CD14-positive monocyte (primary cell): ENCODE results near the gene CREB5. TPM values are rescaled to one million over a fixed set of nuclear protein-coding genes. Genes with fewer than 3 reads are reported as not detected.

Experiments used
- DNase-seq, 3 donors: peaks; one replicate each; pipeline ENCODE4 v3.0.0-alpha.2; 2011 to 2022
- H2AFZ ChIP-seq: 2 replicates; pipeline ENCODE4 v1.6.0; 2012; ENCODE audit warnings: mild to moderate bottlenecking, low read depth, low read length, inconsistent platforms; ENCODE audit not compliant: insufficient read depth, poor library complexity, severe bottlenecking
- H3K27ac ChIP-seq, 2 donors: 1 replicate in 1 of 2; 2 replicates in 1 of 2; pipeline ENCODE4 v1.5.1; 2012 to 2013; ENCODE audit warnings: low read length in 2 of 2, control low read depth in 1 of 2, inconsistent platforms in 1 of 2, low read depth in 1 of 2, mild to moderate bottlenecking in 1 of 2
- H3K27me3 ChIP-seq, 2 donors: one replicate each; pipeline versions ENCODE4 v1.6.0 to v1.6.1; 2011 to 2013; ENCODE audit warnings: low read length in 2 of 2; ENCODE audit not compliant: control insufficient read depth in 2 of 2, insufficient read depth in 2 of 2
- H3K36me3 ChIP-seq, 2 donors: replicated peaks in 1 of 2; 1 replicate in 1 of 2; 2 replicates in 1 of 2; pipeline versions ENCODE4 v1.5.1 to v1.6.1; 2012 to 2013; ENCODE audit warnings: low read length in 2 of 2, control low read depth in 1 of 2, inconsistent platforms in 1 of 2, mild to moderate bottlenecking in 1 of 2; ENCODE audit not compliant: insufficient read depth in 2 of 2, control insufficient read depth in 1 of 2
- H3K4me1 ChIP-seq, 2 donors: 1 replicate in 1 of 2; 2 replicates in 1 of 2; pipeline versions ENCODE4 v1.5.1 to v1.6.1; 2012 to 2013; ENCODE audit warnings: low read length in 2 of 2, control low read depth in 1 of 2, inconsistent platforms in 1 of 2, mild to moderate bottlenecking in 1 of 2, moderate library complexity in 1 of 2; ENCODE audit not compliant: insufficient read depth in 2 of 2, control insufficient read depth in 1 of 2
- H3K4me2 ChIP-seq: replicated peaks from 2 replicates; pipeline ENCODE3; 2012; ENCODE audit warnings: low read length, moderate library complexity, mild to moderate bottlenecking; ENCODE audit not compliant: poor library complexity, severe bottlenecking; ENCODE audit errors: extremely low read depth
- H3K4me3 ChIP-seq, 3 experiments: fragments of 200-600 bp in 1 of 3; sonication (generic) in 1 of 3; replicated peaks in 1 of 3; 1 replicate in 2 of 3; 2 replicates in 1 of 3; pipeline ENCODE4 v1.5.1; 2011 to 2013; ENCODE audit warnings: low read length in 3 of 3, mild to moderate bottlenecking in 3 of 3, control low read depth in 2 of 3, low read depth in 2 of 3, inconsistent platforms in 1 of 3, moderate library complexity in 1 of 3
- H3K79me2 ChIP-seq: 2 replicates; pipeline ENCODE4 v1.6.0; 2012; ENCODE audit warnings: mild to moderate bottlenecking, control low read depth, inconsistent platforms, low read length, moderate library complexity; ENCODE audit not compliant: insufficient read depth
- H3K9ac ChIP-seq: 2 replicates; pipeline ENCODE4 v1.6.0; 2017; ENCODE audit warnings: low read length, mild to moderate bottlenecking; ENCODE audit not compliant: insufficient read depth, poor library complexity, severe bottlenecking
- H3K9me3 ChIP-seq, 2 donors: replicated peaks in 1 of 2; 1 replicate in 1 of 2; 2 replicates in 1 of 2; pipeline versions ENCODE4 v1.5.1 to v1.6.1; 2012 to 2013; ENCODE audit warnings: low read length in 2 of 2, control low read depth in 1 of 2; ENCODE audit not compliant: control insufficient read depth in 1 of 2, insufficient read depth in 1 of 2
- H4K20me1 ChIP-seq: 2 replicates; pipeline ENCODE4 v1.6.0; 2012; ENCODE audit warnings: mild to moderate bottlenecking, low read length, control low read depth, moderate library complexity; ENCODE audit not compliant: insufficient read depth
- H3K27ac Mint-ChIP-seq, 7 donors: one replicate each; pipeline ENCODE4 v1.8.0; 2020; ENCODE audit warnings: mild to moderate bottlenecking in 7 of 7, mixed read lengths in 7 of 7, moderate library complexity in 6 of 7, inconsistent platforms in 2 of 7
- H3K27me3 Mint-ChIP-seq, 3 donors: one replicate each; pipeline ENCODE4 v1.8.0; 2021 to 2022; ENCODE audit warnings: low read depth in 3 of 3, mild to moderate bottlenecking in 3 of 3, mixed read lengths in 3 of 3, moderate library complexity in 3 of 3, inconsistent platforms in 1 of 3
- H3K36me3 Mint-ChIP-seq, 2 donors: one replicate each; pipeline ENCODE4 v1.8.0; 2020; ENCODE audit warnings: mixed read lengths in 2 of 2, inconsistent platforms in 1 of 2, mild to moderate bottlenecking in 1 of 2
- H3K4me1 Mint-ChIP-seq: one replicate; pipeline ENCODE4 v1.8.0; 2020; ENCODE audit warnings: mild to moderate bottlenecking, mixed read lengths
- H3K4me3 Mint-ChIP-seq, 2 donors: one replicate each; pipeline ENCODE4 v1.8.0; 2020; ENCODE audit warnings: mild to moderate bottlenecking in 2 of 2, mixed read lengths in 2 of 2, moderate library complexity in 1 of 2
- H3K9me3 Mint-ChIP-seq, 7 donors: one replicate each; pipeline ENCODE4 v1.8.0; 2020 to 2022; ENCODE audit warnings: mixed read lengths in 7 of 7, mild to moderate bottlenecking in 6 of 7, moderate library complexity in 6 of 7, inconsistent platforms in 2 of 7
- WGBS: methylation state at CpG from one replicate; pipeline ENCODE4 v1.1.5; 2013; ENCODE audit warnings: missing lambda C conversion rate; ENCODE audit not compliant: insufficient coverage; 5-methylcytosine and 5-hydroxymethylcytosine counted together
- intact Hi-C, 2 donors: fragments of 100-400 bp; cut with micrococcal nuclease; formaldehyde crosslinking; loops; one replicate each; pipeline versions ENCODE4 v1.15.0 to v1.15.1; 2023
- polyA plus RNA-seq, 3 donors: library from polyadenylated mRNA; depleted of rRNA in 1 of 3; unstranded in 2 of 3; stranded (reverse) in 1 of 3; fragments of 300-500 nt in 2 of 3; fragments of >200 nt in 1 of 3; fragmentation: Illumina TruSeq in 2 of 3; gene quantifications; 1 replicate in 2 of 3; 2 replicates in 1 of 3; pipeline ENCODE4 v1.2.3, GENCODE V29; 2012 to 2021
- TF ChIP-seq, protein P1 (sequence below): fragments of 200-600 bp; IDR thresholded peaks from one replicate; pipeline ENCODE4 v1.8.0; 2022; ENCODE audit warnings: antibody characterized with exemption, mild to moderate bottlenecking

Gene CREB5
- polyA plus RNA-seq, 3 donors, result 25.1 to 72.3 (median 44.2) TPM

- Histone ChIP-seq H3K4me1 (peaks cover 20 to 23% of the 10 kb centered on the region in 2 donors), H4K20me1 (peaks cover 100% of the 10 kb centered on the region), H3K4me2 (no peak overlapping the region), H3K79me2 (peaks cover 24% of the 10 kb centered on the region), H3K9me3 (no peaks in the 10 kb centered on the region), H2AFZ (no peak overlapping the region), H3K4me3 (no peak overlapping the region), H3K9ac (no peak overlapping the region), H3K27ac (no peak overlapping the region), H3K36me3 (peaks cover 0 to 37% of the 10 kb centered on the region in 2 donors), H3K27me3 (no peaks in the 10 kb centered on the region)
- peaks cover 4 to 7% (median 4%) of the 10 kb centered on the region in 3 donors for H3K27me3 Mint-ChIP-seq
- H3K4me1 Mint-ChIP-seq, result peaks cover 28% of the 10 kb centered on the region
- no peak overlapping the region for H3K27ac Mint-ChIP-seq
- TF ChIP-seq, protein P1, sequence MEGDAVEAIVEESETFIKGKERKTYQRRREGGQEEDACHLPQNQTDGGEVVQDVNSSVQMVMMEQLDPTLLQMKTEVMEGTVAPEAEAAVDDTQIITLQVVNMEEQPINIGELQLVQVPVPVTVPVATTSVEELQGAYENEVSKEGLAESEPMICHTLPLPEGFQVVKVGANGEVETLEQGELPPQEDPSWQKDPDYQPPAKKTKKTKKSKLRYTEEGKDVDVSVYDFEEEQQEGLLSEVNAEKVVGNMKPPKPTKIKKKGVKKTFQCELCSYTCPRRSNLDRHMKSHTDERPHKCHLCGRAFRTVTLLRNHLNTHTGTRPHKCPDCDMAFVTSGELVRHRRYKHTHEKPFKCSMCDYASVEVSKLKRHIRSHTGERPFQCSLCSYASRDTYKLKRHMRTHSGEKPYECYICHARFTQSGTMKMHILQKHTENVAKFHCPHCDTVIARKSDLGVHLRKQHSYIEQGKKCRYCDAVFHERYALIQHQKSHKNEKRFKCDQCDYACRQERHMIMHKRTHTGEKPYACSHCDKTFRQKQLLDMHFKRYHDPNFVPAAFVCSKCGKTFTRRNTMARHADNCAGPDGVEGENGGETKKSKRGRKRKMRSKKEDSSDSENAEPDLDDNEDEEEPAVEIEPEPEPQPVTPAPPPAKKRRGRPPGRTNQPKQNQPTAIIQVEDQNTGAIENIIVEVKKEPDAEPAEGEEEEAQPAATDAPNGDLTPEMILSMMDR, result no peak
- H3K4me3 Mint-ChIP-seq, result no peak overlapping the region
- no peak for DNase-seq
- H3K36me3 Mint-ChIP-seq, result peaks cover 46 to 53% of the 10 kb centered on the region in 2 donors
- intact Hi-C loops, result no loop called here
- peaks cover 0 to 3% (median 0%) of the 10 kb centered on the region in 7 donors for H3K9me3 Mint-ChIP-seq
- WGBS, result no CpG with 5 or more reads among the region's 1 CpG
These were observed 289.4 kb downstream of the CREB5 start for GRCh38 chr7:28701731-28702130.

- TF ChIP-seq, protein P1, result no peak
- peaks cover 4 to 10% (median 4%) of the 10 kb centered on the region in 3 donors for H3K27me3 Mint-ChIP-seq
- Histone ChIP-seq H3K27ac (no peak overlapping the region), H3K9ac (no peak overlapping the region), H3K4me2 (no peak overlapping the region), H3K4me3 (no peak overlapping the region), H3K79me2 (peaks cover 20% of the 10 kb centered on the region), H3K9me3 (no peaks in the 10 kb centered on the region), H3K4me1 (peaks cover 20% of the 10 kb centered on the region in 2 donors), H3K36me3 (peaks cover 0 to 37% of the 10 kb centered on the region in 2 donors), H2AFZ (no peak overlapping the region), H4K20me1 (peaks cover 100% of the 10 kb centered on the region), H3K27me3 (no peaks in the 10 kb centered on the region)
- H3K4me3 Mint-ChIP-seq, result no peak overlapping the region
- H3K36me3 Mint-ChIP-seq, result peaks cover 46 to 53% of the 10 kb centered on the region in 2 donors
- no peak overlapping the region for H3K27ac Mint-ChIP-seq
- no peak for DNase-seq
- 100% methylated on average over 3 of the region's 4 CpGs for WGBS
- peaks cover 28% of the 10 kb centered on the region for H3K4me1 Mint-ChIP-seq
- H3K9me3 Mint-ChIP-seq, result peaks cover 0 to 3% (median 0%) of the 10 kb centered on the region in 7 donors
- intact Hi-C loops, result no loop called here
These were observed 289.9 kb downstream of the CREB5 start for GRCh38 chr7:28702171-28702570.
